H1 (cell line): ENCODE data around the gene DHRS3. TPM values are rescaled to one million over a fixed set of nuclear protein-coding genes. Genes with fewer than 3 reads are reported as not detected.

Experiments used
- CTCF ChIA-PET: fragments of 300-600 bp; sonication (Branson Sonifier 250); formaldehyde crosslinking; loops from one replicate; lab custom pipeline; 2021; ENCODE audit not compliant: partially characterized antibody; lab: Charles Lee
- POLR2A ChIA-PET: fragments of 300-600 bp; sonication (Branson Sonifier 250); formaldehyde crosslinking; loops from one replicate; lab custom pipeline; 2021; ENCODE audit warnings: inconsistent platforms; ENCODE audit not compliant: partially characterized antibody; lab: Charles Lee
- DNase-seq, 2 experiments: peaks; one replicate each; pipeline versions ENCODE4 v3.0.0 to v3.0.0-alpha.2; 2010 to 2022; ENCODE audit warnings: low spot score in 2 of 2, low read depth in 1 of 2, mixed read lengths in 1 of 2
- FAIRE-seq: peaks from 2 replicates; lab custom pipeline; 2011; peaks lifted over from hg19 to GRCh38; lab: Jason Lieb, UNC
- H2AFZ ChIP-seq: 2 replicates; pipeline ENCODE4 v1.8.1; 2012; ENCODE audit warnings: low read length, inconsistent platforms
- H2AK5ac ChIP-seq: 2 replicates; pipeline ENCODE4 v1.6.1; 2013; ENCODE audit warnings: low read depth, low read length
- H2BK120ac ChIP-seq: replicated peaks from 2 replicates; pipeline ENCODE3; 2013; ENCODE audit warnings: low read depth, low read length, inconsistent platforms
- H2BK12ac ChIP-seq: 2 replicates; pipeline ENCODE4 v1.6.1; 2013; ENCODE audit warnings: low read depth, low read length
- H2BK15ac ChIP-seq: 2 replicates; pipeline ENCODE4 v1.6.1; 2013; ENCODE audit warnings: low read length
- H2BK20ac ChIP-seq: 2 replicates; pipeline ENCODE4 v1.6.1; 2013; ENCODE audit warnings: low read length
- H2BK5ac ChIP-seq: 2 replicates; pipeline ENCODE4 v1.6.1; 2013; ENCODE audit warnings: low read depth, low read length
- H3K14ac ChIP-seq: 2 replicates; pipeline ENCODE4 v1.6.1; 2013; ENCODE audit warnings: inconsistent platforms; ENCODE audit not compliant: insufficient read length
- H3K18ac ChIP-seq: 2 replicates; pipeline ENCODE4 v1.6.1; 2013; ENCODE audit warnings: low read length; ENCODE audit errors: extremely low read depth
- H3K23ac ChIP-seq: 2 replicates; pipeline ENCODE4 v1.6.1; 2013; ENCODE audit warnings: inconsistent platforms; ENCODE audit not compliant: insufficient read length
- H3K23me2 ChIP-seq: 2 replicates; pipeline ENCODE4 v1.6.1; 2013; ENCODE audit warnings: low read depth, low read length
- H3K27ac ChIP-seq: 2 replicates; pipeline ENCODE4 v1.6.1; 2011; ENCODE audit warnings: low read depth, low read length, inconsistent platforms
- H3K27me3 ChIP-seq, 4 experiments: replicated peaks in 1 of 4; 1 replicate in 1 of 4; 2 replicates in 3 of 4; pipeline versions ENCODE4 v1.6.1 to v1.8.1; 2011 to 2013; ENCODE audit warnings: low read length in 3 of 4, mild to moderate bottlenecking in 3 of 4, inconsistent platforms in 2 of 4, mixed read lengths in 2 of 4, moderate library complexity in 1 of 4; ENCODE audit not compliant: control insufficient read depth in 3 of 4, insufficient read depth in 3 of 4; ENCODE audit errors: extremely low read depth in 1 of 4
- H3K36me3 ChIP-seq, 4 experiments: 2 replicates each; pipeline versions ENCODE4 v1.6.1 to v1.8.1; 2011 to 2013; ENCODE audit warnings: mild to moderate bottlenecking in 4 of 4, low read length in 3 of 4, moderate library complexity in 2 of 4, control low read depth in 1 of 4, inconsistent platforms in 1 of 4; ENCODE audit not compliant: insufficient read depth in 4 of 4, control insufficient read depth in 2 of 4
- H3K4ac ChIP-seq: replicated peaks from 2 replicates; pipeline ENCODE3; 2013; ENCODE audit warnings: low read length, low read depth, mixed read lengths, inconsistent platforms; ENCODE audit not compliant: insufficient read length
- H3K4me1 ChIP-seq, 4 experiments: replicated peaks in 1 of 4; 1 replicate in 1 of 4; 2 replicates in 3 of 4; pipeline versions ENCODE4 v1.6.1 to v1.8.1; 2011 to 2013; ENCODE audit warnings: low read length in 3 of 4, inconsistent platforms in 2 of 4, mixed read lengths in 1 of 4; ENCODE audit not compliant: insufficient read depth in 4 of 4, control insufficient read depth in 3 of 4
- H3K4me2 ChIP-seq, 2 experiments: 2 replicates each; pipeline versions ENCODE4 v1.6.1 to v1.8.1; 2011 to 2013; ENCODE audit warnings: low read depth in 2 of 2, low read length in 2 of 2, control low read depth in 1 of 2, inconsistent platforms in 1 of 2, mild to moderate bottlenecking in 1 of 2; ENCODE audit not compliant: insufficient read depth in 1 of 2
- H3K4me3 ChIP-seq, 4 experiments: fragments of 200-600, 300-600 bp in 1 of 4; sonication (generic), shearing (Covaris generic), sonication (Bioruptor Twin) in 1 of 4; 2 replicates each; pipeline versions ENCODE4 v1.5.1 to v1.8.1; 2011 to 2016; ENCODE audit warnings: low read length in 4 of 4, low read depth in 3 of 4, control low read depth in 2 of 4, inconsistent platforms in 2 of 4, mild to moderate bottlenecking in 2 of 4, mixed read lengths in 1 of 4, moderate library complexity in 1 of 4; ENCODE audit not compliant: insufficient read depth in 2 of 4; ENCODE audit errors: extremely low read depth in 1 of 4
- H3K56ac ChIP-seq: replicated peaks from 2 replicates; pipeline ENCODE3; 2013; ENCODE audit warnings: low read depth, mild to moderate bottlenecking, mixed read lengths, low read length, inconsistent platforms; ENCODE audit not compliant: insufficient read length
- H3K79me1 ChIP-seq: 2 replicates; pipeline ENCODE4 v1.6.1; 2013; ENCODE audit warnings: low read depth, low read length, control low read depth
- H3K79me2 ChIP-seq, 2 experiments: 2 replicates each; pipeline versions ENCODE4 v1.6.1 to v1.8.1; 2012 to 2013; ENCODE audit warnings: low read length in 2 of 2, mild to moderate bottlenecking in 2 of 2, inconsistent platforms in 1 of 2; ENCODE audit not compliant: insufficient read depth in 2 of 2, control insufficient read depth in 1 of 2
- H3K9ac ChIP-seq, 4 experiments: replicated peaks in 1 of 4; 1 replicate in 1 of 4; 2 replicates in 3 of 4; pipeline versions ENCODE4 v1.6.1 to v1.8.1; 2011 to 2013; ENCODE audit warnings: low read depth in 3 of 4, low read length in 3 of 4, control low read depth in 2 of 4, mild to moderate bottlenecking in 2 of 4, moderate library complexity in 2 of 4, inconsistent platforms in 1 of 4; ENCODE audit errors: extremely low read depth in 1 of 4
- H3K9me3 ChIP-seq, 2 experiments: 2 replicates each; pipeline versions ENCODE4 v1.6.1 to v1.8.1; 2012 to 2013; ENCODE audit warnings: mild to moderate bottlenecking in 2 of 2, moderate library complexity in 2 of 2, control low read depth in 1 of 2, inconsistent platforms in 1 of 2, low read depth in 1 of 2, low read length in 1 of 2, mixed read lengths in 1 of 2; ENCODE audit not compliant: insufficient read depth in 2 of 2
- H4K20me1 ChIP-seq, 2 experiments: replicated peaks in 1 of 2; 2 replicates each; pipeline versions ENCODE3 to v1.8.1; 2011 to 2013; ENCODE audit warnings: inconsistent platforms in 2 of 2, low read length in 2 of 2, mild to moderate bottlenecking in 1 of 2; ENCODE audit not compliant: insufficient read depth in 2 of 2, control insufficient read depth in 1 of 2
- H4K5ac ChIP-seq: 2 replicates; pipeline ENCODE4 v1.6.1; 2013; ENCODE audit warnings: low read length, low read depth, mixed read lengths, inconsistent platforms; ENCODE audit not compliant: insufficient read length
- H4K8ac ChIP-seq: 2 replicates; pipeline ENCODE4 v1.8.0; 2013; ENCODE audit warnings: mild to moderate bottlenecking, moderate library complexity, low read length, inconsistent platforms; ENCODE audit not compliant: insufficient read depth; ENCODE audit errors: extremely low read depth
- H4K91ac ChIP-seq: replicated peaks from 2 replicates; pipeline ENCODE3; 2013; ENCODE audit warnings: low read length, mixed read lengths, inconsistent platforms; ENCODE audit not compliant: insufficient read length
- CBX5 ChIP-seq: fragments of 300-800, 300-1000 bp; sonication (generic); IDR thresholded peaks from 2 replicates; pipeline ENCODE4 v1.7.1; 2016; ENCODE audit warnings: antibody characterized with exemption, low read length, low read depth
- CREB1 ChIP-seq: IDR thresholded peaks from 2 replicates; pipeline ENCODE4 v1.6.1; 2012; ENCODE audit warnings: inconsistent platforms
- CTBP2 ChIP-seq: IDR thresholded peaks from 2 replicates; pipeline ENCODE4 v1.7.0; 2011; ENCODE audit warnings: borderline replicate concordance, mild to moderate bottlenecking, moderate library complexity, mixed read lengths, low read length; ENCODE audit not compliant: insufficient read depth, insufficient read length
- GABPA ChIP-seq: IDR thresholded peaks from 2 replicates; pipeline ENCODE4 v1.6.1; 2011; ENCODE audit warnings: mild to moderate bottlenecking, low read length, moderate library complexity, borderline replicate concordance; ENCODE audit not compliant: insufficient read depth
- HDAC6 ChIP-seq: IDR thresholded peaks from one replicate; pipeline ENCODE4 v1.7.1; 2012; ENCODE audit warnings: low read depth, mild to moderate bottlenecking, inconsistent platforms, low read length, moderate library complexity
- JUN ChIP-seq: IDR thresholded peaks from 2 replicates; pipeline ENCODE4 v1.6.1; 2011; ENCODE audit warnings: low read depth, mild to moderate bottlenecking, improper control_type of control experiment, low read length
- KDM1A ChIP-seq: fragments of 200-600, 300-600 bp; sonication (generic); IDR thresholded peaks from 2 replicates; pipeline ENCODE4 v1.7.1; 2016; ENCODE audit warnings: mild to moderate bottlenecking, low read length, borderline replicate concordance
- POLR2A ChIP-seq, 2 experiments: IDR thresholded peaks; 1 replicate in 1 of 2; 2 replicates in 1 of 2; pipeline ENCODE4 v1.6.1; 2011; ENCODE audit warnings: low read depth in 2 of 2, low read length in 2 of 2, mild to moderate bottlenecking in 2 of 2; ENCODE audit errors: control extremely low read depth in 1 of 2
- SIRT6 ChIP-seq: IDR thresholded peaks from one replicate; pipeline ENCODE4 v1.7.1; 2012; ENCODE audit warnings: low read length, inconsistent platforms
- SIX5 ChIP-seq: IDR thresholded peaks from 2 replicates; pipeline ENCODE4 v1.6.1; 2011; ENCODE audit warnings: mild to moderate bottlenecking, low read depth, low read length
- SRF ChIP-seq: IDR thresholded peaks from 2 replicates; pipeline ENCODE4 v1.6.1; 2011; ENCODE audit warnings: mild to moderate bottlenecking, low read depth, low read length, moderate library complexity
- WGBS, 2 experiments: shearing (Covaris generic) in 1 of 2; methylation state at CpG; one replicate each; pipeline versions ENCODE4 v1.1.6 to v1.1.7; 2013 to 2015; ENCODE audit warnings: low lambda C conversion rate in 2 of 2, mixed read lengths in 2 of 2, inconsistent platforms in 1 of 2, low coverage in 1 of 2, missing lambda C conversion rate in 1 of 2; ENCODE audit not compliant: insufficient replicate concordance in 2 of 2, insufficient coverage in 1 of 2, insufficient read length in 1 of 2; ENCODE audit errors: extremely low coverage in 1 of 2, missing lambda C conversion rate in 1 of 2; 5-methylcytosine and 5-hydroxymethylcytosine counted together
- polyA plus RNA-seq, 7 experiments: library from polyadenylated mRNA; depleted of rRNA in 3 of 7; stranded (reverse) in 5 of 7; unstranded in 2 of 7; fragments of >200 nt in 5 of 7; fragments of 200-250 nt in 2 of 7; gene quantifications; 1 replicate in 5 of 7; 2 replicates in 1 of 7; 4 replicates in 1 of 7; pipeline versions ENCODE4 v1.2.1 to v1.2.3, GENCODE V29; 2011 to 2013; ENCODE audit warnings: missing spikeins in 2 of 7, mixed read lengths in 2 of 7
- total RNA-seq: library from RNA; stranded (reverse); fragmentation: NEBNext Ultra II Directional; extraction: Animal tissue kit (Norgen Biotek cat#: 25700); gene quantifications from 2 replicates; pipeline ENCODE4 v1.2.1, GENCODE V29; 2021
- TF ChIP-seq, protein P1 (sequence below), 3 experiments: IDR thresholded peaks; 1 replicate in 2 of 3; 2 replicates in 1 of 3; pipeline versions ENCODE4 v1.5.1 to v1.6.1; 2011; ENCODE audit warnings: low read length in 3 of 3, mild to moderate bottlenecking in 3 of 3, inconsistent platforms in 2 of 3, low read depth in 1 of 3, moderate library complexity in 1 of 3; ENCODE audit not compliant: insufficient read depth in 1 of 3; ENCODE audit errors: control extremely low read depth in 1 of 3

DHRS3 gene
- total and polyA plus RNA-seq, 2 of the 8 experiments (the other 6 are each of a cell fraction or from before 2014, with no cell fraction given), result 32.5 to 36.4 TPM

DNA sequence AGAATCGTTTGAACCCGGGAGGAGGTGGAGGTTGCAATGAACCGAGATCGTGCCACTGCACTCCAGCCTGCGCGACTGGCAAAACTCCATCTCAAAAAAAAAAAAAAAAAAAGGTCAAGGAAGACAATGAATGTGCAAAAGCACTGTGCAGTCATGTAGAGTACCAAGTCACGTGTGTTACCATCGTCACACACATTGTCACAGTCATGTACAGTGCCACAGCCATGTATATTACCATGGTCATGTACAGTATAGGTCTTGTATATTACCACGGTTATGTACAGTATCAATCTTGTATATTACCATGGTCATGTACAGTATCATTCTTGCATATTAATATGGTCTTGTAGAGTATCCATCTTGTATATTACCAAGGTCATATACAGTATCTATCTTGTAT lies 13.0 kb downstream of the DHRS3 start:
- CTCF ChIA-PET, result interaction anchor here (0.6 to 9.4 kb wide), 5 partner anchors 9 to 54 kb away, joined by 3 to 130 read pairs (median 3); partner anchors contain the start of gene DHRS3
- no peak overlapping the region for H3K18ac ChIP-seq
- no peak overlapping the region for H3K4me2 ChIP-seq
- H3K23me2 ChIP-seq, result no peaks in the 10 kb centered on the region
- H3K14ac ChIP-seq, result no peak overlapping the region
- H2BK120ac ChIP-seq, result no peak overlapping the region
- FAIRE-seq (no peak), DNase-seq (no peak)
- H4K20me1 ChIP-seq, result peaks cover 15 to 21% of the 10 kb centered on the region in 2 experiments
- H3K4ac ChIP-seq, result no peak overlapping the region
- H4K5ac ChIP-seq, result no peak overlapping the region
- no peak overlapping the region for H2AK5ac ChIP-seq
- no peak overlapping the region for H4K8ac ChIP-seq
- H4K91ac ChIP-seq, result no peak overlapping the region
- H3K56ac ChIP-seq, result no peak overlapping the region
- no peak overlapping the region for H2BK15ac ChIP-seq
- H3K79me1 ChIP-seq, result peaks cover 6% of the 10 kb centered on the region; the same call in 1 of the 2 replicates
- H3K4me1 ChIP-seq, result peaks cover 8 to 27% (median 13%) of the 10 kb centered on the region in 4 experiments
- no peak overlapping the region for H2AFZ ChIP-seq
- no peak overlapping the region for H3K4me3 ChIP-seq
- no peak overlapping the region for H3K23ac ChIP-seq
- no peak overlapping the region for H3K27ac ChIP-seq
- POLR2A ChIA-PET, result interaction anchor here (0.7 to 7.3 kb wide), 2 partner anchors 12 to 126 kb away, joined by 3 to 107 read pairs; partner anchors contain the start of gene DHRS3
- H3K36me3 ChIP-seq, result peaks cover 0 to 22% (median 0%) of the 10 kb centered on the region in 4 experiments; a peak in 2 of 8 replicates
- no peak overlapping the region for H2BK5ac ChIP-seq
- H2BK20ac ChIP-seq, result no peak overlapping the region
- 86% methylated on average over 9 of the region's 9 CpGs; no CpG with 5 or more reads in 1 of the 2 experiments for WGBS, 2 experiments
- peaks cover 0 to 2% of the 10 kb centered on the region in 2 experiments; a peak in 1 of 4 replicates for H3K9me3 ChIP-seq
- H3K79me2 ChIP-seq, result peaks cover 4 to 76% of the 10 kb centered on the region in 2 experiments; a peak in 3 of 4 replicates
- H3K9ac ChIP-seq, result no peak overlapping the region
- H3K27me3 ChIP-seq, result no peaks in the 10 kb centered on the region
- no peak overlapping the region for H2BK12ac ChIP-seq
- no peak for TF ChIP-seq CBX5
- no peak for TF ChIP-seq SRF
- no peak for TF ChIP-seq CTBP2
- no peak for TF ChIP-seq SIX5
- TF ChIP-seq POLR2A (IDR thresholded peaks at IDR 0.05; ENCODE audit: control extremely low read depth in 1 of 2, low read depth in 2 of 2, low read length in 2 of 2), result no peak
- no peak for TF ChIP-seq HDAC6
- TF ChIP-seq, protein P1, sequence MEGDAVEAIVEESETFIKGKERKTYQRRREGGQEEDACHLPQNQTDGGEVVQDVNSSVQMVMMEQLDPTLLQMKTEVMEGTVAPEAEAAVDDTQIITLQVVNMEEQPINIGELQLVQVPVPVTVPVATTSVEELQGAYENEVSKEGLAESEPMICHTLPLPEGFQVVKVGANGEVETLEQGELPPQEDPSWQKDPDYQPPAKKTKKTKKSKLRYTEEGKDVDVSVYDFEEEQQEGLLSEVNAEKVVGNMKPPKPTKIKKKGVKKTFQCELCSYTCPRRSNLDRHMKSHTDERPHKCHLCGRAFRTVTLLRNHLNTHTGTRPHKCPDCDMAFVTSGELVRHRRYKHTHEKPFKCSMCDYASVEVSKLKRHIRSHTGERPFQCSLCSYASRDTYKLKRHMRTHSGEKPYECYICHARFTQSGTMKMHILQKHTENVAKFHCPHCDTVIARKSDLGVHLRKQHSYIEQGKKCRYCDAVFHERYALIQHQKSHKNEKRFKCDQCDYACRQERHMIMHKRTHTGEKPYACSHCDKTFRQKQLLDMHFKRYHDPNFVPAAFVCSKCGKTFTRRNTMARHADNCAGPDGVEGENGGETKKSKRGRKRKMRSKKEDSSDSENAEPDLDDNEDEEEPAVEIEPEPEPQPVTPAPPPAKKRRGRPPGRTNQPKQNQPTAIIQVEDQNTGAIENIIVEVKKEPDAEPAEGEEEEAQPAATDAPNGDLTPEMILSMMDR (IDR thresholded peaks at IDR 0.05; ENCODE audit: control extremely low read depth in 1 of 3, insufficient read depth in 1 of 3, low read depth in 1 of 3, low read length in 3 of 3), result no peak
- no peak for TF ChIP-seq GABPA
- no peak for TF ChIP-seq JUN
- no peak for TF ChIP-seq KDM1A
- TF ChIP-seq CREB1, result no peak
- no peak for TF ChIP-seq SIRT6
